Measurements from ENCODE around the gene PIK3C2A.

DNA sequence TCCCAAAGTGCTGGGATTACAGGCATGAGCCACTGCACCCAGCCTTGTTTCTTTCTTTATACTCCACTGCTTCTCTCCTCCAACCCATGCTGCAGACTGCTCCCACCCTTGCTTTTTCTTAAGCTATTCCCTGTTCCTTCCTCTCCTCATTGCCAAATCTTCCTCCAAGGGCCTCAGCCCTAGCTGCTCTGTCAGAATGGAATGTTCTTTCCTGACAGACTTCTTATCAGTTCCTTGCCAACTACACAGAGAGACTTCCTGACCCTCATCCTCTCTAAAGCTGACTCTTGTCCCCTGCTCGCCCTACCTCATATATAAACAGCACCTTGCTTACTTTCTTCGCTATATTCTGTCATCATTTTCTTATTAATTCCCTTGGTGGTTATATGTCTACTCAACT is 16.9 kb upstream of the PIK3C2A start:
- TF ChIP-seq ZFP3 (CRISPR knock-in tag; IDR thresholded peaks at IDR 0.05): no peak
- TF ChIP-seq, protein P1, sequence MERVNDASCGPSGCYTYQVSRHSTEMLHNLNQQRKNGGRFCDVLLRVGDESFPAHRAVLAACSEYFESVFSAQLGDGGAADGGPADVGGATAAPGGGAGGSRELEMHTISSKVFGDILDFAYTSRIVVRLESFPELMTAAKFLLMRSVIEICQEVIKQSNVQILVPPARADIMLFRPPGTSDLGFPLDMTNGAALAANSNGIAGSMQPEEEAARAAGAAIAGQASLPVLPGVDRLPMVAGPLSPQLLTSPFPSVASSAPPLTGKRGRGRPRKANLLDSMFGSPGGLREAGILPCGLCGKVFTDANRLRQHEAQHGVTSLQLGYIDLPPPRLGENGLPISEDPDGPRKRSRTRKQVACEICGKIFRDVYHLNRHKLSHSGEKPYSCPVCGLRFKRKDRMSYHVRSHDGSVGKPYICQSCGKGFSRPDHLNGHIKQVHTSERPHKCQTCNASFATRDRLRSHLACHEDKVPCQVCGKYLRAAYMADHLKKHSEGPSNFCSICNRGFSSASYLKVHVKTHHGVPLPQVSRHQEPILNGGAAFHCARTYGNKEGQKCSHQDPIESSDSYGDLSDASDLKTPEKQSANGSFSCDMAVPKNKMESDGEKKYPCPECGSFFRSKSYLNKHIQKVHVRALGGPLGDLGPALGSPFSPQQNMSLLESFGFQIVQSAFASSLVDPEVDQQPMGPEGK (CRISPR knock-in tag; IDR thresholded peaks at IDR 0.05; ENCODE audit: borderline replicate concordance): no peak
